Hepatocyte (in vitro differentiated cells): Measurements from ENCODE around the gene LEMD3.

Source experiments
- CTCF ChIP-seq: fragments of 200-600 bp; sonication (generic); IDR thresholded peaks from 2 replicates; pipeline ENCODE4 v1.5.1; 2016; ENCODE audit warnings: antibody characterized with exemption, mild to moderate bottlenecking; ENCODE audit not compliant: poor library complexity
- EZH2phosphoT487 ChIP-seq: fragments of 200-600 bp; sonication (generic); IDR thresholded peaks from one replicate; pipeline ENCODE4 v1.6.1; 2018; ENCODE audit warnings: antibody characterized with exemption, mild to moderate bottlenecking, low read depth, moderate library complexity; ENCODE audit not compliant: unreplicated experiment, severe bottlenecking

- TF ChIP-seq EZH2phosphoT487 (no peak), CTCF (no peak)
Observed at GRCh38 chr12:65156366-65156841, 13.0 kb upstream of the LEMD3 start.
